GM21529 (cell line): ENCODE measurements around the gene SF3B2.
"Not testable (repeated sequence)": the region's sequence is repeated elsewhere in the genome, so short reads cannot be mapped to it uniquely, and the experiment has no call there.

Experiments
- ATAC-seq: cut with Tn5 transposase; IDR thresholded peaks from one replicate; pipeline ENCODE4 v1.9.1; 2021; ENCODE audit not compliant: unreplicated experiment

The SF3B2 gene, protein sequence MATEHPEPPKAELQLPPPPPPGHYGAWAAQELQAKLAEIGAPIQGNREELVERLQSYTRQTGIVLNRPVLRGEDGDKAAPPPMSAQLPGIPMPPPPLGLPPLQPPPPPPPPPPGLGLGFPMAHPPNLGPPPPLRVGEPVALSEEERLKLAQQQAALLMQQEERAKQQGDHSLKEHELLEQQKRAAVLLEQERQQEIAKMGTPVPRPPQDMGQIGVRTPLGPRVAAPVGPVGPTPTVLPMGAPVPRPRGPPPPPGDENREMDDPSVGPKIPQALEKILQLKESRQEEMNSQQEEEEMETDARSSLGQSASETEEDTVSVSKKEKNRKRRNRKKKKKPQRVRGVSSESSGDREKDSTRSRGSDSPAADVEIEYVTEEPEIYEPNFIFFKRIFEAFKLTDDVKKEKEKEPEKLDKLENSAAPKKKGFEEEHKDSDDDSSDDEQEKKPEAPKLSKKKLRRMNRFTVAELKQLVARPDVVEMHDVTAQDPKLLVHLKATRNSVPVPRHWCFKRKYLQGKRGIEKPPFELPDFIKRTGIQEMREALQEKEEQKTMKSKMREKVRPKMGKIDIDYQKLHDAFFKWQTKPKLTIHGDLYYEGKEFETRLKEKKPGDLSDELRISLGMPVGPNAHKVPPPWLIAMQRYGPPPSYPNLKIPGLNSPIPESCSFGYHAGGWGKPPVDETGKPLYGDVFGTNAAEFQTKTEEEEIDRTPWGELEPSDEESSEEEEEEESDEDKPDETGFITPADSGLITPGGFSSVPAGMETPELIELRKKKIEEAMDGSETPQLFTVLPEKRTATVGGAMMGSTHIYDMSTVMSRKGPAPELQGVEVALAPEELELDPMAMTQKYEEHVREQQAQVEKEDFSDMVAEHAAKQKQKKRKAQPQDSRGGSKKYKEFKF

DNA sequence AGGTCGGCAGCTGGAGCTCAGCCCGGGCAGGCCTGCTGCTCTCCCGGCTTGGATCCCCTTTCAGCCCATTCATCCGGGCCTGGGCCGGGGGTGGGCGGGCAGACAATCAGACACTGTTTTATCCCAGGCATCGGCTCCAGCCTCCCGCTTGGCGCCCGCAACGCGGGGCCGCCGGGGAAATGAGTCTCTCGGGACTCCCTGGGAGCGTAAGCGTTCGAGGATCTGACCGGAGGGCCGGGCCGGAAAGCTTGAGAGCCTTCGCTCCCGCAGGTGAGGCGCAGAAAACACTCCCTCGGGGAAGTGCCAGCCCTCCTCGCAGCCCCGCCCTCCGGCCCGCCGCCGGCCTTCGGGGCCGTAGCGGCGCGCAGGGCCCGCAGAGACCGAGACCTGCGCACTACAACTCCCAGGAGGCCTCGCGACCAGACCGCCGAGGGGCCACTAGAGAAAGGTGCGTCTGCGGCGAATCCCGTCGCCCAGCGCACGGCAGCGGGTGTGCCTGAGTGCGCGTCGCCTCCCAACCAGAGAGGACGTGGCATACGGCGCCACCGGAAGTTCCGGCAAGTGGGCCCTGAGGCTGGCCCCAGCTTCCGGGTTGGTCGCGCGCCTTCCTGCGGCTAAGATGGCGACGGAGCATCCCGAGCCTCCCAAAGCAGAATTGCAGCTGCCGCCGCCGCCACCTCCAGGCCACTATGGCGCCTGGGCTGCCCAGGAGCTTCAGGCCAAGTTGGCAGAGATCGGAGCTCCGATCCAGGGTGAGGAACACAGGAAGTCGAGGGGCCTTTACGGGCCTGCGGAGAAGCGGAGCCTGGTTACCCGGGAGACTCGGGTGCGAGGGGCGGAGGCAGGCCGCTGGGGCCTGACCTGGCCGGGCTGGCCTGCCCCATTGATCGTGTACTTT is at the start of gene SF3B2:
TSS of gene SF3B2 (plus strand) at position 599 of the 898 bp plus-strand sequence. CDS start at position 620, 21 bp downstream.
- ATAC-seq: peak; percentile 92

DNA sequence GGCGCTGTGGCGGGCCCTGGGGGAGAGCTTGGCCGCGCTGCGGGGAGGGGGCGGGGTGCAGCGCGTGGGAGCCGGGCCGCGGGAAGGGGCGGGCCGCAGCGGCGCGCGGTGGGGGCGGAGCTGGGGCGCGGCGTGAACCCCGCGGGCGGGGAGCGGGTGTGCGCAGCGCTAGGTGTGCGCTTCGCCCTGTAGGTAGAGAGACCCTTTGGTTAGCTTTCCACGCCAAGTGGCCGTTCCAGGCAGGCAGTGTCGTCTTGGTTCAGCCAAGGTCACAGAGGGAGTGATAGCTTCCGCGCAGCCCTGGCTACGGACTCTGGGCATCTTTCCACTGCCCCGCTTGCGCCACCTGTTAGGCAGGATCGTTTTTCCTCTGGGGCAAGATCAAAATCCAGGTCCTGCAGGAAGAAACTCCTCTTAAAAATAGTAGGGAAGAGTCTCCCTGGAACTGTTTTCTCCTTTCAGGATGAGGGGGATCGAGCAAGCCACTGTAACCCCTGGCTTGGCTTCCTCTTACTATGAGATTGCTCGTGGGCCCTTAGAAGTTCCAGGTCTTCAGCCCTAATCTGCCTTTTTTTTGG is 49.4 kb upstream of the SF3B2 start:
- peak; percentile 48 for ATAC-seq

DNA sequence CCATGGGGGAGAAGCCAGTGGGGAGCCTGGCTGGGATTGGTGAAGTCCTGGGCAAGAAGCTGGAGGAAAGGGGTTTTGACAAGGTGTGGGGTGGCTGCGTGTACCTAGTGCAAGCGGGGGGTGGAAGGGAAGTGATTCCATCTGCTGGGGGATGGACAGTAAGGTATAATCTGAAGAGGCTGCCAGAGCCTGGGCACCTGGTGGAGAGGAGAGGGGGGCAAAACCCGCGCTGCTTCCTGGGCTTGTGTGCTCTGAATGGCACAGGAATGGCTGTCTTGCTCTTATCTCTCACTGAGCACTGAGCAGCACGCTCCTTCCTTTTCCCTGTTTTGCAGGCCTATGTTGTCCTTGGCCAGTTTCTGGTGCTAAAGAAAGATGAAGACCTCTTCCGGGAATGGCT is 48.9 kb upstream of the SF3B2 start:
- no peak for ATAC-seq

DNA sequence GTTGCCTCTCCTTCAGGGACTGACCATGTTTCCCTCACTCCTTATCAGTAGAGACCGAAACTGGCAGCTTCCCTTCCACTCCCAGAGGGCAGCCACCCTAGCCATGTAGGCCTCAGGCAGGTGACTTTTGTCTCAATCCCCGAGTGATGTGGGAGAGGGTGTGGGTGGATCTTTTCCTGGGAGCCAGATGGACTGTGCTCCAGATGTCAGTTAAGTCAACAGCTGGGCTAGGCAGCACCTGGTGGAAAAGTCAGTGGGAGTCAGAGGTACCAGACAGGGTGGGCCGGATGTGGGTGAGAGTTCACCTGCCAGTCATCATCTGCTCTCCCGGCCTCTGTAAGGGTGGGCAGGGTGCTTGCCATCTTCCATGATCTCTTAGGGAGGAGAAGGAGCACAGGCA is 48.0 kb upstream of the SF3B2 start:
- ATAC-seq: no peak

DNA sequence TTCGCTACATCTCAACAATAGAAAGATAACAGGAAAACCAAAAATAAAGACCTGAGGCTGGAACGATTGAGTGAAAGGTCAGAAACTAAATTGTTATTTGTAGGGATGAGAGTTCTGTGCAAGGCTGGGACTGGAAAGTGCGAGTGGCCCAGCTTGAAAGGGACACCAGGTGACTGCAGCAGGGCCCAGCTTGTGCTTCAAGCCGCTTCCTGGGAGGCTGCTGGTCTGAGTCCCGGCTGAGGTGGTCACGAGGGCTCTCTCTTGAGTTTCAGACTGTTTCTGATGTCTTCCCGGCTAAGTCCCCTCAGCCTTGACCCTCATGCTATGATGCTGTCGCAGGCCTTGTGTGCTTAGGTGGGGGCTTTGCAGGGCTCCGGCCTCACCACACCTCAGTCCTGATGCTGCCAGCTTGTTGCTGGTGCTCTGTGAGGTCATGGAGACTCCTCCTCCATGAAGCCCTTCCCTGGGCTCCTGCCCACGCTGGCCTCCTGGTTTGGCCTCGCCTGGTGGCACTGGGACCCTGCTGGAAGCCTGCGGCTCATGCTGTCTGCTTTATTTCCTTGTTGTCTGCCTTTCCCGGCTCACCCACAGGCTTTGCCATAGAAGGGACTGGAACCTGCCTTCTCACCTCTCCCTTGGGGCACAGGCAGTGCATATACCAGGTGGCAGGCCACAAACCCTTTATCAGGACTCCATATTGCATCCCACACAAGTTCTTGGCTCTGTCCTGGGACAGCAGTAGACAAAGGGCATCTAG is 45.9 kb upstream of the SF3B2 start:
- ATAC-seq: no peak

DNA sequence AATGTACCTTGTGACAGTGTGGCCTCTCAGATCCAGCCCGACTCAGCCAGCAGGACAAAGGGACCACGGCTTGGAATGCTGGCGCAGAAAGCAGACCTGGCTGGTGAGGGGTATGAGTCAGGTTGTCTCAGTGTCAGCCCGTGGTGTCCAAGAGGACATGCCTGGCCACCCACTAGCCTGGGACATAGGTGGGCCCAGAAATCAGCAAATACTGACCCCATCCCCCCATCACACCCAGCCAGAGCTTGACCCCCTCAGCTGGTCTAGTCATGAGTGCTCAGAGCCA is 45.3 kb upstream of the SF3B2 start:
- ATAC-seq: no peak

DNA sequence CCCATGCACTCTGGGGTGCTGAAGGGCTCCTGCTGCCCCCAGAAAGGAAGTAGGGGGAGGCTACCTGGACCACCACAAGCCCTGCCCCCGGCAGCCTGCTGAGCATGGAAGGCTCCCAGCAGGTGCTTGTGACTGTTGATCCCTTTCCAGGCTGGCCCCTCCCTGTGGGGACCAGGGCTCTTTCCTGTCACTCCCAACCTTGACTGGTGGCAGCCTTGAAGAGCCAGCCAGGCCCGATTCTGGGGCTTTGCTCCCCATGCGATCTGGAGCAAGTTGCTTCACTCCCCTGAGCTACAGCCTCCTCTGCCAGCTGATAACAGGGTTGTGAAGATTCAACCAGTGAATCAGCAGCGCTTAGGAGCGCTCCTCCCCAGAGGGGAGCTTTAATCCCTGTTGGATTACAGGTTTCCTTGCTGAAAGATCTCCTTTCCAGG is 44.9 kb upstream of the SF3B2 start:
- ATAC-seq: no peak

DNA sequence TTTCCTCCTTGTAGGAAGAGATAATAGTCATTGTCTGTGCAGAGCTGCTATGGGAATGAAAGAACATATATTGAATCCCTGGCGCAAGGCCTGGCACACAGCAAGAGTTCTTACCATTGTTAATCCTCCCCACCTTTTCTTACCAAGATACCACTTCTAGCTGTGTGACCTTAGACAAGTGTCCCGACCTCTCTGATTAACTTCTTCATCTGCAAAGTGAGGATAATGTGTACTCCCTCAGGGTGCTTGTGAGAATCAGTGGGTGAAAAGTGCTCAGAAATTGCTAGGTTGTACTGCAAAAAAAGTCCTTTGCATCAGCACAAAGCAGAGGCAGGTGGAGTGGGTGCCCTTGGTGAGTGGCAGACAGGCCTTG is 44.1 kb upstream of the SF3B2 start:
- no peak for ATAC-seq

DNA sequence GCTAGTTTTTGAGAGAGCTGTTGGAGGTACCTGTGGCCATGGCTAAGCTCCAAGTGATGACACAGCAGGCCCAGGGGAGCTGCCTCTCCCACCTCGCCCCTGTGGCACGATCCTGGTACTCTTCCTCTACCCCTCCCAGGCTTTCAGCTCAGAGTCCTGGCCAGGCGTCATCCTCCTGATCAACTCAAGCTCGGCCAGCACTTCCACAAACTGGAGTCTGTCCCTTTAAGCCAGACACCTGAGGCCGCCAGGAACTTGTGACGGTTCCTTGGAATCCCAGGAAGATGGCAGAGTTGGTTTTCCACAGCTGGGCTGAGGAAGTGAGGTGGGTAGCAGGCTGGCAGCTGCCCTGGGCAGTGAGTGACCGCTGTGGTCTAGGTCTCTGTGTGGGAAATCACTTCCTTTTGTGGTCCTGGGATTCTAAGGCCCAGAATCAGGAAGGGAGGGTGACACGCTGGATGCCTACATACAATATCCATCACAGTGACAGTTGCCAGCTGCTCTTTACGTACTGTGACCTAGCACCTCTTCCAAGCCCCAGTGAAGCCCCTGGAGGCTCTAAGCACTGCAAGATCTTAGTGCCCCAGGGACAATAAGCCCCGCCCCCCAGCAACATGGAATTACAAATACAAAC is 43.6 kb upstream of the SF3B2 start:
- no peak for ATAC-seq

DNA sequence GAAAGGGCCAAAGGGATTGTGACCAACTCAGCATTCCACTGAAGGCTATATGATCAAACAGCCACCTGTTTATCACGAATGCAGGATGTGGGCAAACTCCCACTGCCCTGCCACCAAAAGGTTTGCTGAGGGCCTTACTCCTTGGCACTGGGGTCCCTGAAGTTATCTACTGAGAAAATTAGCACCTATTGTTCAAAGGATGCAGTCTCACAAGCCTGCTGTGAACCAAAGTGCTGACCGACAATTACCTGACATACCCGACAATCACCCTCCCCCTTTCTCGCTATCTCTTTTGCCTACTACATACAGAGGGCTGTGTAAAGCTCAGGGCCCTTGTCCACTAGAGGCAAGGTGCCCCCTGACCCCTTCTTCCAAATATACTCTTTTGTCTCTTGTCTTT is 42.1 kb upstream of the SF3B2 start:
- not testable (repeated sequence) for ATAC-seq

DNA sequence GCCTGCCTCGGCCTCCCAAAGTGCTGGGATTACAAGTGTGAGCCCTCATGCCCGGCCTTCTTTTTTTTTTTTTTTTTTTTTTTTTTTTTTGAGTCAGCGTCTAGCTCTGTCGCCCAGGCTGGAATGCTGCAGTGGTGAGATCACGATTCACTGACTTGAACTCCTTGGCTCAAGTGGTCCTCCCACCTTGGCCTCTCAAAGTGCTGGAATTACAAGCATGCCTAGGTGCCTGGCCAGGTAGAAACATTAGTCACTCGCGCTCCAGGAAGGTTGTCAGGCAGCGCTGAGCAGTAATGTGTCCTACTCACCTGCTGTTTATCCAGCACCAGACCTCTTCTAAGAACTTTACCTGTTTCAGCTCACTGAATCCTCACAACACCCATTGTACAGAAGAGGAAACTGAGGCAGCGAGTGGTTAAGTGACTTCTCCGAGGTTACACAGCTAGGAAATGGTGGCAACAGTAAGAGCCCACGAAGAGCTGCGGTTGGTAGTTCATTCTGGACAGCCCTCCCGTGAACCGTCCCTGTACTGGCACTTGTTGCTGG is 40.9 kb upstream of the SF3B2 start:
- ATAC-seq: no peak

DNA sequence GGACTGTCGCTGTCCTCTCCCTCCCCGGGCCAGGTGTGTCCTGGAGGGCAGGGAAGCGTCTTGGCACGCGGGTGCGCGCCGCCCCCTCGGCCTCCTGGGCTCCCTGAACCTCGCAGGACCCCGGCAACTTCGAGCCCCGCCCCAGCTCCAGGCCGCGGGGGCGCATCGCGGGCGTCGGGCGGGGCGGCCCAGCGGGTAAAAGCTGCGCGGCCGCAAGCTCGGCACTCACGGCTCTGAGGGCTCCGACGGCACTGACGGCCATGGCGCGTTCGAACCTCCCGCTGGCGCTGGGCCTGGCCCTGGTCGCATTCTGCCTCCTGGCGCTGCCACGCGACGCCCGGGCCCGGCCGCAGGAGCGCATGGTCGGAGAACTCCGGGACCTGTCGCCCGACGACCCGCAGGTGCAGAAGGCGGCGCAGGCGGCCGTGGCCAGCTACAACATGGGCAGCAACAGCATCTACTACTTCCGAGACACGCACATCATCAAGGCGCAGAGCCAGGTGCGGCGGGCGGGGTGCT is 40.3 kb upstream of the SF3B2 start, which contains the start of gene CST6:
TSS of gene CST6 (plus strand) at position 224 of the 519 bp plus-strand sequence. CDS start at position 261, 37 bp downstream.
- ATAC-seq: no peak

DNA sequence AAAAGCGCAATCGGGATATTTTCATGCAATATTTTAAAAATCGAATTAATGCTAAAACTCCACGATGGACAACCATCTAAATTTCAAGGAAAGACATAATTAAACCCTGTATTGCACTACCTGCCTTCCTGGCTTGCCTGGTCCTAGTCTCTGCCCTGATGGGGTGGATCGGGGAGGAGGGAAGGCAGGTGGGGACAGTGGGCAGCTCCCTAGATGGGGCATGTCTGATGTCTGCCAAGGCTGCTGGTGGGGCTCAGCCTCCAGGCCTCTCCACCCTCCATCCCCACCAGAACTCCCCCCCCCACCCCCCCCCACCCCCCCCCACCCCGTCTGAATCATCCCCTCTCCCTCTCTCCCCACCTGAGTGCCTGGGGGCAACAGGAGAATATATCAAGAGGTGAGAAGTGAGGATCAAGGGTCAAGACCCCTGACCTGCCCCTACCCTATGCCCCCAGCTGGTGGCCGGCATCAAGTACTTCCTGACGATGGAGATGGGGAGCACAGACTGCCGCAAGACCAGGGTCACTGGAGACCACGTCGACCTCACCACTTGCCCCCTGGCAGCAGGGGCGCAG is 39.7 kb upstream of the SF3B2 start:
- ATAC-seq: no peak

DNA sequence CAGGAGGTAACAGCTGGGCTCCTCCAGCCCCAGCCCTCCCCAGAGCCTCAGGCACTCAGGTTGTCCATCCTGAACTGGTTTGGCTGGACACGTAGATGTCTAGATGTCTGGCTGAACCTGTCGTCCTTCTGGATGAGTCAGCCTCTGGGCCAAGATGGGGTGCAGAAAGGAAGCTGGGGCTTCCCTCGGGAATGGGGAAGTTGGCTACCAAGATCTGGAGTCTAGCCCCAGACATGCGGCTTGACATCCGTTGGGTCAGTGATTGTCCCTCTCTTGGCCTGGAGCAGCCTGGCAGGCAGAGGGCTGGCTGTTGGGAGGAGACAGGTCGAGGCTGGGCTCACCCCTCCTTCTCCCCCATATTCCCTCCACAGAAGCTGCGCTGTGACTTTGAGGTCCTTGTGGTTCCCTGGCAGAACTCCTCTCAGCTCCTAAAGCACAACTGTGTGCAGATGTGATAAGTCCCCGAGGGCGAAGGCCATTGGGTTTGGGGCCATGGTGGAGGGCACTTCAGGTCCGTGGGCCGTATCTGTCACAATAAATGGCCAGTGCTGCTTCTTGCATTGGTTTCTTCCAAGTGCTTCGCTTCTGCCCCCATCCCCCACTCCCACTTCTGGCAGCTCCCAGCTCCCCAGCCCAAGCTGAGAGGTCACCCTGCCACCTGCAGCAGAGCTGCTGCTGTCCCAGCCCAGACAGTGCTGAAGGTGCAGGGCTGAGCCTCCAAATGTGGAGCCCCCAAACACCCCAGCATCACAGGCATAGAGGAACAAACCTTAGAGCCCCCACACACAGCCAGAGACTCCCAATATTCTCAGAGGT is 39.0 kb upstream of the SF3B2 start:
- ATAC-seq: no peak

DNA sequence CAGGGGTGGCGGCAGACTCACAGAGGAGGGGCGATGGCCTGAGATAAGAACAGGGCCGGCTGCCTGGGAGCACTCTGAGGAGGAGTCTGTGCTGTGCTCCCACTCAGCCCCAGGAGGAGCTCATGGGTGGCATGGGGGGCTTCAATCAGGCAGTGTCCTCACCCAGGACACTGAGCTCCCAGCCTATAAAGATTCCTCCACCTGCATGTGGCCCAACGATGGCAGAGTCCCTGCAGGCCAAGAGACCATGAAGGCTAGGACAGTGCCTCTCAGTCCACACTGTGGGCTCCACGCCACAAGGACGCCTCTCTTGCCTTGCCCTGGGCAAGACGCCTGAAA is 38.4 kb upstream of the SF3B2 start:
- no peak for ATAC-seq

DNA sequence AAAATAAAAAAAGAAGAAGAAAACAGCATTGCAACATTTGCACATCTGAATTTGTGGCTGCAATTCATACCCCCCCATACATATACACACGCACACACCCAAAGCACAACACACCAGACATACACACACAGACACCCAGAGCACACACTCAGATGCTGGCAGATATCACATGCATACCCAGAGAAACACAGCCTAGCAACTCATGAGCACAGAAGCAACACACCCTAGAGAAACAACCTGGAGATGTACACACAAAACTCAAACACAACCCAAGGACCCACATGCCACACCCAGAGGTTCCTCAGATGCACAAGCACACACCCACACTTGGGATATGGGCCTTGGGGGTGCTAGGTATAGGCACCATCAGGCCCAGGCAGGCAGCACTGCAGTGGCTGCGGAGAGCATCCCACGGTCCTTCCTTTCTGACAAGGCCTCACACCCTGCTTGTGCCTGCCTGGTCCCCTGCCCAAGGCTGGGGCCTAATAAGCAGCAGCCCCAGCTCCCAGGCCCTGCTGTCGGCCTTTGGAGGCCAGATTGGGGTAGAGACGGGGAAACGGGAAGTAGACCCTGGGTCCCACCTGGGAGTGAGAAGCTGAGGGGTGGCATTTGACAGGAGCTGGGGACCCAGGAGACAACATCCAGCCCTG is 37.2 kb upstream of the SF3B2 start:
- no peak for ATAC-seq

DNA sequence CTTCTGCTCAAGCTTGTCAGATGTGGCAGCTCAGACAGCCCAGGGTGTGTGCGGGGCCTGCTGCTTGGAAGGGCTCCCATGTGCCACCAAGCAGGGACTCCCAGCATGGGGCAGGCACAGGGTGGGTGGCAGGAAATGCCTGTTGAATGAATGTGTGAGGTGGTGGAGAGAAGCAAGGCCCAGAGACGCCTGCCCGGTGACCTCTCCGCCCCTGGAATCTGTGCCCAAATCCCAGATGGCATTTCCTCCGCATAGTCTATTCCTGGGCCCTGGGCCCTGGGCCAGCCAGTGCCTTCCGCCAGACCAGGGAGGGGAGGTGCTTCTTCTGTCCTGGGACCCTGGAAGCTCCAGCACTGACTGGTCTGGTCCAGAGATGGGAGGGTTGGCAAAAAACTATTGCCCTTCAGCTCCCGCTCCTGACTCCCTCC is 36.7 kb upstream of the SF3B2 start:
- ATAC-seq: no peak
